ENCODE data around the gene GUCY1A2.

GUCY1A2 gene

GRCh38 chr11:106925245-106925644, 93.0 kb downstream of the GUCY1A2 start:
- no peaks in the 10 kb centered on the region for H3K9me3 ChIP-seq (ENCODE audit: severe bottlenecking)
- no peak for DNase-seq (ENCODE audit: low spot score)
- no peak for ATAC-seq (ENCODE audit: low read depth)
- no peak for TF ChIP-seq CTCF (IDR thresholded peaks at IDR 0.05; ENCODE audit: poor library complexity, severe bottlenecking)
- no peaks in the 10 kb centered on the region for H3K27me3 ChIP-seq (ENCODE audit: insufficient read depth, poor library complexity, severe bottlenecking)
- no peak overlapping the region for H3K27ac ChIP-seq (ENCODE audit: poor library complexity, severe bottlenecking)
- H3K4me1 ChIP-seq (ENCODE audit: insufficient read depth, poor library complexity, severe bottlenecking): no peaks in the 10 kb centered on the region
- no peaks in the 10 kb centered on the region for H3K36me3 ChIP-seq (ENCODE audit: low read depth)
- H3K4me3 ChIP-seq (ENCODE audit: severe bottlenecking): no peak overlapping the region

GRCh38 chr11:106920899-106921509, 97.3 kb downstream of the GUCY1A2 start:
- no peaks in the 10 kb centered on the region for H3K4me1 ChIP-seq (ENCODE audit: insufficient read depth, poor library complexity, severe bottlenecking)
- ATAC-seq (ENCODE audit: low read depth) (no peak), DNase-seq (ENCODE audit: low spot score) (no peak)
- H3K27me3 ChIP-seq (ENCODE audit: insufficient read depth, poor library complexity, severe bottlenecking): no peaks in the 10 kb centered on the region
- no peak overlapping the region for H3K27ac ChIP-seq (ENCODE audit: poor library complexity, severe bottlenecking)
- H3K9me3 ChIP-seq (ENCODE audit: severe bottlenecking): no peaks in the 10 kb centered on the region
- no peak for TF ChIP-seq CTCF (IDR thresholded peaks at IDR 0.05; ENCODE audit: poor library complexity, severe bottlenecking)
- H3K36me3 ChIP-seq (ENCODE audit: low read depth): no peaks in the 10 kb centered on the region
- H3K4me3 ChIP-seq (ENCODE audit: severe bottlenecking): no peak overlapping the region

DNA sequence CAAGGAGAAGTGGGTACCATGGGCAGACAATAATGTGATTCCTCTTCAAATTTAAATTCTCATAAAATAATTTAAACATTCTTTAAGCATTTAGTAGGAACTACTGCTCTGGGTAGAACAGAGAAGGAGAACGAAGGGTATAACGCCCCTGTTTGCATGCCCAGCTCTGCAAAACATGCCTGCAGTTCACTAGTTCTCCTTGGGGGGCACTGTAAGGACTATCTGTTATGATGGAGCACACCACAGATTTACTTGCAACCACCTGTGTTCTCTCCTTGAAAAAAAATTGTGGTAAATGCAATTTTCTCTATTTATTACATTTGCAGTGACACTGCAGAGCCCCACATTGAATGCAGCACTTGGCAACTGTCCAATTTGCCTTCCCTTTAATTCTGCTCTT, 100.3 kb downstream of the GUCY1A2 start:
- Histone ChIP-seq H3K27ac (ENCODE audit: poor library complexity, severe bottlenecking) (no peak overlapping the region), H3K9me3 (ENCODE audit: severe bottlenecking) (no peaks in the 10 kb centered on the region), H3K4me3 (ENCODE audit: severe bottlenecking) (no peak overlapping the region), H3K36me3 (ENCODE audit: low read depth) (no peaks in the 10 kb centered on the region), H3K4me1 (ENCODE audit: insufficient read depth, poor library complexity, severe bottlenecking) (no peaks in the 10 kb centered on the region), H3K27me3 (ENCODE audit: insufficient read depth, poor library complexity, severe bottlenecking) (no peaks in the 10 kb centered on the region)
- peak; percentile 6 for TF ChIP-seq CTCF (IDR thresholded peaks at IDR 0.05; ENCODE audit: poor library complexity, severe bottlenecking)
- ATAC-seq (ENCODE audit: low read depth) (no peak), DNase-seq (ENCODE audit: low spot score) (no peak)

GRCh38 chr11:106914409-106914808, 103.9 kb downstream of the GUCY1A2 start:
- Histone ChIP-seq H3K36me3 (ENCODE audit: low read depth) (no peaks in the 10 kb centered on the region), H3K9me3 (ENCODE audit: severe bottlenecking) (no peaks in the 10 kb centered on the region), H3K27ac (ENCODE audit: poor library complexity, severe bottlenecking) (no peak overlapping the region), H3K4me3 (ENCODE audit: severe bottlenecking) (no peak overlapping the region), H3K27me3 (ENCODE audit: insufficient read depth, poor library complexity, severe bottlenecking) (no peaks in the 10 kb centered on the region), H3K4me1 (ENCODE audit: insufficient read depth, poor library complexity, severe bottlenecking) (no peaks in the 10 kb centered on the region)
- no peak for ATAC-seq (ENCODE audit: low read depth)
- DNase-seq (ENCODE audit: low spot score): no peak
- no peak for TF ChIP-seq CTCF (IDR thresholded peaks at IDR 0.05; ENCODE audit: poor library complexity, severe bottlenecking)

DNA sequence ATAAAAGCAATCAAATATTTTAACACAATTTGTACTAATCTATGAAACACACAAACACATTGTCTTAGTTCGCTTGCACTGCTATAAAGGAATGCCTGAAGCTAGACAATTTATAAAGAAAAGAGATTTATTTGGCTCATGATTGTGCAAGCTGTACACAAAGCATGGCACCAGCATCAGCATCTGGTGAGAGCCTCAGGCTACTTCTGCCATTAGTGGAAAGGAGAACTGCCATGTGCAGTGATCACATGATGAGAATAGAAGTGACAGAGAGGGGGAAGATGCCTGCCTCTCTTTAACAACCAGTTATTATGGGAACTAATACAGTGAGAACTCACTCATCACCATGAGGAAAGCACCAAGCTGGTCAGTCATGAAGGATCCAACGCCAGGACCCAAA, 105.1 kb downstream of the GUCY1A2 start:
- H3K4me1 ChIP-seq (ENCODE audit: insufficient read depth, poor library complexity, severe bottlenecking): no peaks in the 10 kb centered on the region
- H3K27me3 ChIP-seq (ENCODE audit: insufficient read depth, poor library complexity, severe bottlenecking): no peaks in the 10 kb centered on the region
- DNase-seq (ENCODE audit: low spot score) (no peak), ATAC-seq (ENCODE audit: low read depth) (no peak)
- H3K9me3 ChIP-seq (ENCODE audit: severe bottlenecking): no peaks in the 10 kb centered on the region
- no peaks in the 10 kb centered on the region for H3K36me3 ChIP-seq (ENCODE audit: low read depth)
- no peak overlapping the region for H3K4me3 ChIP-seq (ENCODE audit: severe bottlenecking)
- no peak overlapping the region for H3K27ac ChIP-seq (ENCODE audit: poor library complexity, severe bottlenecking)
- no peak for TF ChIP-seq CTCF (IDR thresholded peaks at IDR 0.05; ENCODE audit: poor library complexity, severe bottlenecking)

Measured in RWPE2 (cell line).